Measurements from ENCODE around the gene BATF. TPM values are rescaled to one million over a fixed set of nuclear protein-coding genes. Genes with fewer than 3 reads are reported as not detected.

BATF gene
- total RNA-seq, 4 donors from 2014 or later: 2.7 TPM; not detected in 2

GRCh38 chr14:75493592-75494087, 28.6 kb upstream of the BATF start:
- no peaks in the 10 kb centered on the region for H3K36me3 ChIP-seq
- intact Hi-C loops (cut with DNase I; ENCODE audit: low total_unique reads): loop anchor here (2.0 kb wide), 1 partner anchor 189 kb away; no protein-coding TSS in a partner anchor
- no peaks in the 10 kb centered on the region for H3K27me3 ChIP-seq
- H3K4me1 ChIP-seq: no peaks in the 10 kb centered on the region
- H3K4me3 ChIP-seq: no peak overlapping the region
- 64 to 72% methylated on average over 4 to 8 of the region's 8 CpGs for WGBS, 2 donors (ENCODE audit: low coverage in 1 of 2)
- H3K9me3 ChIP-seq: no peaks in the 10 kb centered on the region
- no peak overlapping the region for H3K27ac ChIP-seq
- no peak for TF ChIP-seq POLR2A (IDR thresholded peaks at IDR 0.05)
- no peak for TF ChIP-seq EP300 (IDR thresholded peaks at IDR 0.05; ENCODE audit: low read depth)
- TF ChIP-seq POLR2AphosphoS5 (IDR thresholded peaks at IDR 0.05): no peak
- no peak for TF ChIP-seq CTCF (IDR thresholded peaks at IDR 0.05)
- DNase-seq: no peak
- in situ Hi-C loops (cut with MboI; ENCODE audit: low pct_ligation_motif_present in 1 of 4, low pct_unique_long_range_greater_than_20kb in 1 of 4, low sequenced_read_pairs in 3 of 4): loop anchor here (5.0 to 25.0 kb wide), 3 partner anchors 186 to 381 kb away; partner anchors contain the start of gene NEK9 (in 2 of the 4)

DNA sequence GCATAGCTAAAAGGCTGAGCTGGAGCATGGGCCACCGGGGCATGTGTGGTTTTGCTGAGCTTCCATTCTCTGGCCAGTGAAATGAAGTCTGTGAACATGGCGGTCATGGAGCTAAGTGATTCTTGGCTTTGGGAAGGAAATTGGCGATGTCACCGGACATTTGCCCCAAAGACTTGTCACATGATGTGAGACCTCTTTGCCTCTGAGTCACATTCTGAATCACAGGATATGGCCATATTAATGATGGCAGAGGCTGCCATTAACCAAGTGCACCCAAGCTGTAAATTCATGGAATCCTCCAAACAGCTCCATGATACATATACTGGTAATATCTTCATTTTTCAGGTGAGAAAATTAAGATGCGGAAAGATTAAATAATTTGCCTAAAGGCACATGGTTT, 27.4 kb upstream of the BATF start:
- 75 to 84% methylated on average over 1 to 5 of the region's 5 CpGs for WGBS, 2 donors (ENCODE audit: low coverage in 1 of 2)
- in situ Hi-C loops (cut with MboI; ENCODE audit: low pct_ligation_motif_present in 1 of 4, low pct_unique_long_range_greater_than_20kb in 1 of 4, low sequenced_read_pairs in 3 of 4): loop anchor here (5.0 to 25.0 kb wide), 3 partner anchors 188 to 383 kb away; partner anchors contain the start of gene NEK9 (in 2 of the 4)
- intact Hi-C loops (cut with DNase I; ENCODE audit: low total_unique reads): no loop called here

DNA sequence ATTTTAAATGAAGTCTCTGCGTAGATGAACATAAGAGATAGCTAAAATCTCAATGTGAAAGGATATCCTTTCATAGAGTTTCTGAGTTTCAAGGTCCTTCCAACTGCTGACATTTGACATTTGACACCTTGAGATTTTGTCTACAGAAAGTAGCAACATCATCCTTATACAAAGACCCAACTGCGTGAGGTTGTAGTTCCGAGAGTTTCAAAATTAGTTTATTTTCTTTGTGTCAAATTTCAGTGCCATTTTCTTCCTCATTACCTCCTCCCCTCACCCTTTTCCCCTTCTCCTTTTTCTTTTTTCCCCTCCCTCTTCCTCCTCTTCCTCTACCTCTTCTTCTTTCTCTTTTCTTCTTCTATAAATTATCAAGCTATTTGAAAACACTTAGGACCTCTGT, 26.9 kb upstream of the BATF start:
- intact Hi-C loops (cut with DNase I; ENCODE audit: low total_unique reads): no loop called here
- in situ Hi-C loops (cut with MboI; ENCODE audit: low pct_ligation_motif_present in 1 of 4, low pct_unique_long_range_greater_than_20kb in 1 of 4, low sequenced_read_pairs in 3 of 4): loop anchor here in 3 of 4 donors (25.0 kb wide), 2 partner anchors 358 to 383 kb away; partner anchors contain the start of gene NEK9 (in 2 of the 3)

More for the DNA sequence above, 27.4 kb upstream of the BATF start:
- H3K9me3 ChIP-seq: no peaks in the 10 kb centered on the region
- no peak for DNase-seq
- H3K27me3 ChIP-seq: no peaks in the 10 kb centered on the region
- H3K36me3 ChIP-seq: no peaks in the 10 kb centered on the region
- no peak overlapping the region for H3K4me3 ChIP-seq
- no peaks in the 10 kb centered on the region for H3K4me1 ChIP-seq
- TF ChIP-seq POLR2A (IDR thresholded peaks at IDR 0.05) (no peak), POLR2AphosphoS5 (IDR thresholded peaks at IDR 0.05) (no peak), EP300 (IDR thresholded peaks at IDR 0.05; ENCODE audit: low read depth) (no peak), CTCF (IDR thresholded peaks at IDR 0.05) (no peak)
- no peak overlapping the region for H3K27ac ChIP-seq

GRCh38 chr14:75495882-75496281, 26.4 kb upstream of the BATF start:
- H3K4me1 ChIP-seq: no peaks in the 10 kb centered on the region
- no peaks in the 10 kb centered on the region for H3K9me3 ChIP-seq
- no peak overlapping the region for H3K27ac ChIP-seq
- intact Hi-C loops (cut with DNase I; ENCODE audit: low total_unique reads): no loop called here
- H3K36me3 ChIP-seq: no peaks in the 10 kb centered on the region
- no peak overlapping the region for H3K4me3 ChIP-seq
- DNase-seq: no peak
- TF ChIP-seq EP300 (IDR thresholded peaks at IDR 0.05; ENCODE audit: low read depth) (no peak), POLR2AphosphoS5 (IDR thresholded peaks at IDR 0.05) (no peak), CTCF (IDR thresholded peaks at IDR 0.05) (no peak)
- no peaks in the 10 kb centered on the region for H3K27me3 ChIP-seq
- 66 to 86% methylated on average over 3 to 5 of the region's 5 CpGs for WGBS, 2 donors (ENCODE audit: low coverage in 1 of 2)
- in situ Hi-C loops (cut with MboI; ENCODE audit: low pct_ligation_motif_present in 1 of 4, low pct_unique_long_range_greater_than_20kb in 1 of 4, low sequenced_read_pairs in 3 of 4): loop anchor here in 3 of 4 donors (25.0 kb wide), 2 partner anchors 359 to 384 kb away; partner anchors contain the start of gene NEK9 (in 2 of the 3)

More for the DNA sequence above, 26.9 kb upstream of the BATF start:
- Histone ChIP-seq H3K27me3 (no peaks in the 10 kb centered on the region), H3K36me3 (no peaks in the 10 kb centered on the region), H3K27ac (no peak overlapping the region), H3K9me3 (no peaks in the 10 kb centered on the region), H3K4me1 (no peaks in the 10 kb centered on the region), H3K4me3 (no peak overlapping the region)
- 64 to 83% methylated on average over 1 to 3 of the region's 3 CpGs for WGBS, 2 donors (ENCODE audit: low coverage in 1 of 2)
- no peak for DNase-seq
- no peak for TF ChIP-seq EP300 (IDR thresholded peaks at IDR 0.05; ENCODE audit: low read depth)
- TF ChIP-seq POLR2AphosphoS5 (IDR thresholded peaks at IDR 0.05): no peak
- TF ChIP-seq POLR2A (IDR thresholded peaks at IDR 0.05): no peak
- TF ChIP-seq CTCF (IDR thresholded peaks at IDR 0.05): no peak

Data from transverse colon (tissue), 4 donors.